GM10266 (cell line): Measurements from ENCODE around the gene PCIF1.
"Not testable (repeated sequence)": the region's sequence is repeated elsewhere in the genome, so short reads cannot be mapped to it uniquely, and the experiment has no call there.

Source experiments
- DNase-seq: peaks from one replicate; pipeline ENCODE4 v3.0.0; 2012; ENCODE audit errors: extremely low spot score
- CTCF ChIP-seq: IDR thresholded peaks from 2 replicates; pipeline ENCODE4 v1.5.1; 2012; ENCODE audit warnings: mild to moderate bottlenecking, low read depth; ENCODE audit not compliant: control insufficient read depth, insufficient read depth; ENCODE audit errors: missing control alignments

The PCIF1 gene

DNA sequence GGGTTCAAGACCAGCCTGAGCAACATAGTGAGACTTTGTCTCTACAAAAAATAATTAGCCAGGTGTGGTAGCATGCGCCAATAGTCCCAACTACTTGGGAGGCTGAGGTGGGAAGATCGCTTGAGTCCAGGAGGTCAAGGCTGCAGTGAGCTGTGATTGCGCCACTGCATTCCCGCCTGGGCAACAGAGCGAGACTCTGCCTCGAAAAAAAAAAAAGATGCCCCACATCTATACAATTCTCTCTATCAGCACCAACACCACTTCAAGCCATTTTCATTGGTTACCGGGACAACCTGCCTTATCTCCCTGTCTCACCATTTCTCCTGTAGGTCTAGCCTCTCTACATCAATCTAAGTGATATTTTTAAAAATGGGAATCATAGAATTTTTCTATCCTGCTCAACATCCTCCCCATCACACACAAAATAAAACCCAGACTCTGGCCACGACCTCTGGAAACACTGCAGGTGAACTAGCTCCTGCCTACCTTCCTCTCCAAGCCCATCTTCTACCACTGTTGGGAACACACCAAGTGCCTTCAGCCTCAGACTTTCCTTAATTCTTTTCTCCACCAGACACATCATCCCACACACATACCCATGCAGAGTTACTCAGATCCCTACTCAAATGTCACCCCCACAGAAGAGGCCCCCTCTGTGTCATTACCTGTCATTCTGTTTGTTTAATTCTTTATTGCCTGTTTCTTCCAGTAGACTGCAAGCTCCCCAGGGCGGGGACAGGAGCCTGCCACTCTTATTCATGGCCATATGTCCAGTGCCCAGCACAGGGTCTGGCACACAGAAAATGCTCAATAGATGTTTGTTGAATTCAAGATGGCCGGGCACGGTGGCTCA is 12.9 kb upstream of the PCIF1 start:
- no peak for TF ChIP-seq CTCF
- no peak for DNase-seq

GRCh38 chr20:45924391-45925261 is 9.9 kb upstream of the PCIF1 start:
- no peak for TF ChIP-seq CTCF
- DNase-seq: no peak

DNA sequence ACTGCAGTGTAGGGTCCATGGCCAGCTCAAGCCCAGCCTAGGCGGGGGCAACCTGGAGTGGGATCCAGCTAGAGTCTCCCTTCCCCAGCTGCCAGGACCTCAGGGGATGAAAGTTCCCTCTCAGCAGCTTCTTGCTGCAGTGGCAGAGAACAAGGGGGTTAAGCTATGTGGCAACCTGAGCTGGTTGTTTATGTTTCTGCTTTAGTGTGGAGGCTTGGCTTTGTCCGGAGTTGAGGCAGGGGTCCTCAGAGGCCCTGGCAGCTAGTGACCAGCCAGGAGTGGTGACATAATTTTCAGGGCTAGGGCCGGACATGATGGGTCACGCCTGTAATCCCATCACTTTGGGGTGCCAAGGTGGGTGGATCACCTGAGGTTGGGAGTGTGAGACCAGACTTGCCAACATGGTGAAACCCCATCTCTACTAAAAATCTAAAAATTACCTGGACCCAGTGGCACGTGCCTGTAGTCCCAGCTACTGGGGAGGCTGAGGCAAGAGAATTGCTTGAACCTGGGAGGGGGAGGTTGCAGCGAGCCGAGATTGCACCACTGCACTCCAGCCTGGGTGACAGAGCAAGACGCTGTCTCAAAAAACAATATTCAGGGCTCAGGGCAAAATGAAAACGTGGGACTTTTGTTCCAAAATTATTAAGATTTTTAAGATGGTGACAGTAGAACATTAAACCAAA is 8.5 kb upstream of the PCIF1 start:
- TF ChIP-seq CTCF: no peak
- no peak for DNase-seq

DNA sequence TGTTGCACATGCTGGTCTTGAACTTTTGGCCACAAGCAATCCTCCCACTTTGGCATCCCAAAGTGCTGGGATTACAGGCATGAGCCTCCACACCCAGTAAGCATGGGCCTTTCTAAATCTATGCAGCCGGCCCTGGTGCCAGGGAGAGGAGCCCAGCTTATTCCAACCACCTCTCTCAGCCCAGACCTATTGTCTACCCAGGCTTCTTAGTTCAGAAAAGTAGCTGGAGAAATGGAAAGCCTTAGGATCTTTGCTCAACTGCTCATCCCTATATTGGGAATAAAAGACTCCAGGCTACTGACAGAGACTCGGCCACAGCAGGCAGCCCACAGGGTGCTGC is 7.8 kb upstream of the PCIF1 start:
- DNase-seq: no peak
- TF ChIP-seq CTCF: no peak

DNA sequence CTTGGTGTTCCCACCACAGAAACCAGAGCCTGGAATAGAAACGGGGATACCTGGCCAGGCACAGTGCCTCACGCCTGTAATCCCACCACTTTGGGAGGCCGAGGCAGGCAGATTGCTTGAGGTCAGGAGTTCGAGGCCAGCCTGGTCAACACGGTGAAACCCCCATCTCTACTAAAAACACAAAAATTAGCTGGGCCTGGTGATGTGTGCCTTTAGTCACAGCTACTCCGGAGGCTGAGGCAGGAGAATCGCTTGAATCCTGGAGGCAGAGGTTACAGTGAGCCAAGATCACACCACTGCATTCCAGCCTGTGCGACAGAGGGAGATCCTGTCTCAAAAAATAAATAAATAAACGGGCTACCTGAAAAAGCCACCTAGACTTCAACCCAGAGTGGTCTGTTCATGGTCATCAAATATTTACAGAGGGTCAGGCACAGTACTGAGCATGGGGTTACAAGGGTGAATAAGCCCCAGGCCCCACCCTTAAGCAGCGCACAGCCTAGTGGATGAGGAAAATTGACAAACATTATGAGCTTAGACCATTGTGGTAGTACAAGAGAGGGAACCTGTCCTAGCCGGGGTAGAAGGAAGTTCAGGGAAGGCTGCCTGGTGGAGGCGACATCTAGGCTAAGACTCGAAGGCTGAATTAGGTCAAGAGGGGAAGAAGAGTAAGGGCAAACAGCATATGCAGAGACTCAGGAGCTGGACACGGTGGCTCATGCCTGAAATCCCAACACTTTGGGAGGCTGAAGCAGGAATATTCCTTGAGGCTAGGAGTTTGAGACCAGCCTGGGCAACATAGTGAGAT is 7.2 kb upstream of the PCIF1 start:
- no peak for TF ChIP-seq CTCF
- no peak for DNase-seq

GRCh38 chr20:45931680-45932079 is 2.8 kb upstream of the PCIF1 start:
- DNase-seq: not testable (repeated sequence)

DNA sequence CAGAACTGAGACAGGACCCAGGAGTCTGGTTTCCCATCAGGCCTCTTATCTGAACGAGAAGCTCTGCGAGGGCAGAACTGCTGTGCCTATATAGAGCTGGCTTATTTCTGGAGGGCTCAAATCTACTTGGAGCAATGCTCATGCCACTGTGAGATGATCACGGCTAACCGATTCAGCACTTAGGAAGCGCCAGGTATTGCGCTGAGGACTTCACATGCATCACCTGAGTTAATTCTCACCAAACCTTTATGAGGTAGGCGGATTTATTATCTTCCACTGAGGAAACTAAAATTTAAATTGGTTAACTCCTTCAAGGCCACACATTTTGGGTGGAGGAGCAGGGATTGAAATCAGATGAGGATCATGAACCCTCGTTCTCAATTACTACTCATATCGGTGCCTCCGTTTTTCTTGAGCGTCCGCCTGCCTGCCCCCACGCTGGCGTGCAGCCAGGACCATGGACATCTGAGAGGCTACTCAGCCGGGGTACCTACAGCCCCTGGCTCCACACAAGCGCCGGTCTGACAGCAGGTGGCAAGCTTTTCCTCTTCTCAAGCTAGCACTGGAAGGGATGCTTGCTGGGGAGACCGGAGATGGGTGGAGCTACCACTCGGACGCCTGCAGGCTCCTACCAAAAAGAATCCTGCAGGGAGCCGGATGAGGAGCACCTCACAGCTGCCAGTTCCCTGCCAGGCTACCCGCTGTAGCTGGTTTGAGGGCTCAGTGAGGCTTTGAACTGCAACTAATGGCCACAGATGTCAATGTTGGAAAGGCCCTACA is 1.0 kb upstream of the PCIF1 start:
- peak; percentile 52 for TF ChIP-seq CTCF
- peak; percentile 80 for DNase-seq
